EH (cell line): ENCODE results near the gene TMEM138.
A peak's percentile ranks its signal among the peaks of the same experiment; 100 is the strongest.
"Not testable (repeated sequence)": the region's sequence is repeated elsewhere in the genome, so short reads cannot be mapped to it uniquely, and the experiment has no call there.

Source experiments
- DNase-seq: peaks from one replicate; pipeline ENCODE4 v3.0.0-alpha.2; 2015; ENCODE audit warnings: low read depth

The TMEM138 gene

DNA sequence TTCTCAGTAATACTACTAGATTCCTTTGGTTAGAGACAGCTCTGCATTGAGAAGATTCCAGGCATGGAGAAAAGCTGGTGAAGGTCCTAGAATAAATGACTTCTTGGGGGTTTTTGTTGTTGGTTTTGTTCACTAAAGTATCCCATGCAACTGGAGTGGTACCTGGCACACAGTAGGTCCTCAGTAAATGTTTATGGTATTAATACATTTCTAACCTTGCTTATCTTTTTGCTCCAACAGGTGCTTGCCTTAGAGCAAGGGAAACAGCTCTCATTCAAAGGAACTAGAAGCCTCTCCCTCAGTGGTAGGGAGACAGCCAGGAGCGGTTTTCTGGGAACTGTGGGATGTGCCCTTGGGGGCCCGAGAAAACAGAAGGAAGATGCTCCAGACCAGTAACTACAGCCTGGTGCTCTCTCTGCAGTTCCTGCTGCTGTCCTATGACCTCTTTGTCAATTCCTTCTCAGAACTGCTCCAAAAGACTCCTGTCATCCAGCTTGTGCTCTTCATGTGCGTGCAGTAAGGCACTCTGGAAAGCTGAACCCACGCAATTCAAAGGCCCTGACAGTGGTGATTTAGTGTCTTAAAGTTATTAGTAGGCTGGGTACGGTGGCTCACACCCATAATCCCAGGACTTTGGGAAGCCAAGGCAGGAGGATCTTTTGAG, 2.0 kb downstream of the TMEM138 start:
- no peak for DNase-seq

DNA sequence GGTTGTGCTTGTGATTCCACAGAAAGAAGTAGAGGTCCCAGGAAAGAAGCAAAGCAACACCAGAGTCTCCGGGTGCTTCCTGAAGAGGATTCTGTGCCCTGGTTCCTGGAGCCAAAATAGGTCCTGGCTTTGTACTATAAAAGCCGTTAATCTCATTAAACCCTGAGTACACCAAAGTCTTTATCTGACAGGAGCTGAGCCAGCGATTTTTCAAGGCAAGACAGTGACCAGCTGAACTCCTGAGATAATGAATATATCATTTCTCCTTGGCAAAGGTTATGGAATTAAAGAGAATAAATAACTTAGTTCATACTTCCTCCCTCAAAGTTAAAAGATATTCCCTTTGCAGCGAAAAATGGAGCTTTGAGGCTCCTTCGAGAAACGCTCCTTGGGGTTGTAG, 5.2 kb downstream of the TMEM138 start:
- no peak for DNase-seq

DNA sequence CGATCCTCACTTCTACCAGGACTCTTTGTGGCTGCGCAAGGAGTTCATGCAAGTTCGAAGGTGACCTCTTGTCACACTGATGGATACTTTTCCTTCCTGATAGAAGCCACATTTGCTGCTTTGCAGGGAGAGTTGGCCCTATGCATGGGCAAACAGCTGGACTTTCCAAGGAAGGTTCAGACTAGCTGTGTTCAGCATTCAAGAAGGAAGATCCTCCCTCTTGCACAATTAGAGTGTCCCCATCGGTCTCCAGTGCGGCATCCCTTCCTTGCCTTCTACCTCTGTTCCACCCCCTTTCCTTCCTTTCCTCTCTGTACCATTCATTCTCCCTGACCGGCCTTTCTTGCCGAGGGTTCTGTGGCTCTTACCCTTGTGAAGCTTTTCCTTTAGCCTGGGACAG, 6.5 kb downstream of the TMEM138 start:
- no peak for DNase-seq

DNA sequence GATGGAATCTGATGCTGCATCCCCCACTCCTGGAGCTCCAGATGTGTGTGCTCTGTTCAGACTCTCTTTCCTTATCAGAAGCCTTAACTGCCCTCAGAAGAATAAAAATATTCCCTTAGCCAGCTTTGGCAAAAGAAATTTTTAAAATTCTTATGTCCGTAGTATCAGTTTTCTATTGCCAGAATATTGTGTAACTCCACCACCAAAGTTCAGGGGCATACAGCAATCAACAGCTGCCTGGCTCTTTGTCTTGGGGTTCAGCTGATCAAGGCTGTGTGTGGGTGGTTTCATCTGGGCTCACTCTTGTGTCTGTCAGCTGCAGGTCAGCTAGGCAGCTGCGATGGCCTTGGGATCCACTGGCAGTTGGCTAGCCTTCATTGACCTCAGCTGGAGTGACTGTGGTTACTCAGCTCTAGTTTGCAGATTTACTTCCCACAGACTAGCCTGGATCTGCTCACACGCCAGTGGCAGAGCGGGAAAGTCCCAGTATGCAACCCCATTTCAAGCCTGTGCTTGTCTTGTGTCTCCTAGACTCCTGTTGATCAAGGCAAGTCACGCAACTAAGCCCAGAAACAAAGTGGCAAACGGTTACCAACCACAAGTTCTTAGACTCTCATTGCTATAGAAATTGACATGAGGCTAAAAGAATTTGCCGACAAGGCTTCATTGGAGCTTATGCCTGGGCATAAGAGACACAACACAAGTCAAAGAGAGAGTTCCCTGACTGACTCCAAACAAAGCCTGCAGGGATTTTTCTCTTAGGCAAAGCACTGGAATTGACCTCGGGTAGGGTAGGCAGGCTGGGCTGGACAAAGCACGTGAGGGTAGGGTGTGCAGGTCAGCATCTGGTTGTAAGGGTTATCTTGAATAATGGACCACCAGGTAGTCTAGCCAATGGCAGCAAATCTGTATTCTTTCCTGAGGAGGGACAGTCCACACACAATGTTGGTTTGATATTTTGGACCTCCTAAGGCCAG, 7.5 kb downstream of the TMEM138 start:
- no peak for DNase-seq

DNA sequence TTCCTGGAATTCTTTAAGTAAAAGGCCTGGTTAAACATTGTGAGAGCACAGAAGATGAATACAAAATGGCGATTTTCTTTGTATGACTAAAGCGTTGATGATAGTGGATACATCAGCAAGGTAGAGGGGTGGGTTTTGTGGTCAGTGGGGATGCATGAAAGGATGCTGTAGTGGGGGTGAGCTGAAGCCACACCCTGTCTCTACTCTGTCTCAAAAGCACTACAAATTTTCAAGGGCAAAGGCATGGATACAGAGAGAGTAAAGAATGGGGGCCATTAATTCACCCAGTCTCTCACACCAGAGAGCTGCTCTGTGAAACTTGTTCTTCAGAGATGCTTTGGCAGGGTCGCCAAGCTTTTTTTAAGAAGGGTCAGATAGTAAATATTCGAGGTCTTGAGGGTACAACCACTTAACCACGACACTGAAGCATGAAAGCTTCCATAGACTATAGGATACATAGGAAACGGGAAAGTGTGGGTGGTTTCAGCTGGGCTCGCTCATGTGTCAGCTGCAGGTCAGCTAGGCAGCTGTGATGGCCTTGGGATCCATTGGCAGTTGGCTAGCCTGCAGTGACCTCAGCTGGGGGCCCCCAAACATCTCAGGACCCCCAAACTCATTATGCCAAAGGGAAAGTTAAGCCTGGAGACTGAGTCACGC, 8.3 kb downstream of the TMEM138 start:
- DNase-seq, result no peak

- DNase-seq, result no peak
These were observed 10.7 kb downstream of the TMEM138 start for GRCh38 chr11:61372659-61373420.

GRCh38 chr11:61375761-61376108, 13.6 kb downstream of the TMEM138 start:
- DNase-seq, result no peak

DNA sequence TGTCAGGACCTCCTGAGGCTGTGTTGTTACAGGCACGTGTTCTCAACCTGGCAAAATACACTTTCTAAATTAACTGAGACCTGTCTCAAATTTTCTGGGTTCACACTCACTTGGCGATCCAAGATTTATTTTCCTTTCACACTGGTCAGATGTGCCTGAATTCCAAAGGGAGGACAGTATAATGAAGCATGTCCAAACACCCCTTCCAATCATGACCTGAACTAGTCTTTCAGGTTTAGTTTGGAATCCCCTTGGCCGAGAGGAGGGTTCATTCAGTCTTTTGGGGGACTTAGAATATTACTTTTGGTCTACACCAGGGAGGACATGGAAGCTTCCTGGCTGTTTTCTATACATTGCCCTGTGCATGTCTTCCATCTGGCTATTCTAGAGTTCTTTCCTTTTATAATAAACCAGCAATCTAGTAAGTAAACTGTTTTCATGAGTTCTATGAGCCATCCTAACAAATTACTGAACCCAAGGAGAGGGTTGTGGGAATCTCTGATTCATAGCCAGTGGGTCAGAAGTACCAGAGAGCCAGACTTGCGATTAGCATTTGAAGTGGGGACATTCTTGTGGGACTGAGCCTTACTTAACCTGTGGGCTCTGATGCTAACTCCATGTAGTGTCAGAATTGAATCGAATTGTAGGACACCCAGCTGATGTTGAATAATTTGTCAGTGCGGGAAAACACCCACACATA, 15.4 kb downstream of the TMEM138 start:
- DNase-seq, result peak; percentile 61

DNA sequence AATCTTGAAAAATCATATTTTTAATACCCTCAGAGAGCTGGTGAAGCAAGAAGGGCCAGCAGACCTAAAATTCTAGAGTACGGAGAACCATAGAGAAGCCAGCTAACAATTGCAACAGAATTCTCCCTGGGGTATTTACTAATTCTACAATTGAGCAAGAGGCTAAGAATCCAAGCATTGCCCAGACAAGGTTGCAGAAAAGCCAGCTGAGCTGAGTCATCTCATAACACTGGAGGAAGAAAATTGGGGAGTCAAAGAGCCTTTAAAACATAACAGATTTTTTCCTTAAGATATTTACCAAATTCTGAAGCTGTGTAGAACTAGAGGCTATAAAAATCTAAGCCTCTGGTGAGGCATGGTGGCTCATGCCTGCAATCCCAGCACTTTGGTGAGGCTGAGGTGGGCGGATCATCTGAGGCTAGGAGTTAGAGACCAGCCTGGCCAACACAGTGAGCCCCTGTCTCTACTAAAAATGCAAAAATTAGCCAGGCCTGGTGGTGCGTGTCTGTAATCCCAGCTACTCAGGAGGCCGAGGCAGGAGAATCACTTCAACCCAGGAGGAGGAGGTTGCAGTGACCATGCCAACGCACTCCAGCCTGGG, 16.6 kb downstream of the TMEM138 start:
- peak; percentile 96 for DNase-seq

DNA sequence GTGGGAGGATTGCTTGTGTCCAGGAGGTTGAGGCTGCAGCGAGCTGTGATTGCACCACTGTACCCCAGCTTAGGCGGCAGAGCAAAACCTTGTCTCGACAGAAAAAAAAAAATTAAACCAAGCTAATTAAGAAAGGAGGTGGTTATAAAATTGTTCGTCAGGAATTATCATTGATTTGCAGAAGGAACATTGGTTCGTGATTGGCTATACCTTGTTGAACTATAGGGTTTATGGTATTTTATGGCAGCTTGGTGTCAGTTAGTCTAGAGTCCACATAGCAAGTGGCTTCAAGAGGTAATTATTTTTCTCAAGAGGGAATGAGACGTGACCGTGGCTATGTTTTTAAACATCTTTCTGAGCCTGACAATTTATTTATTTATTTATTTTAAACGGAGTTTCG, 18.7 kb downstream of the TMEM138 start:
- no peak for DNase-seq

DNA sequence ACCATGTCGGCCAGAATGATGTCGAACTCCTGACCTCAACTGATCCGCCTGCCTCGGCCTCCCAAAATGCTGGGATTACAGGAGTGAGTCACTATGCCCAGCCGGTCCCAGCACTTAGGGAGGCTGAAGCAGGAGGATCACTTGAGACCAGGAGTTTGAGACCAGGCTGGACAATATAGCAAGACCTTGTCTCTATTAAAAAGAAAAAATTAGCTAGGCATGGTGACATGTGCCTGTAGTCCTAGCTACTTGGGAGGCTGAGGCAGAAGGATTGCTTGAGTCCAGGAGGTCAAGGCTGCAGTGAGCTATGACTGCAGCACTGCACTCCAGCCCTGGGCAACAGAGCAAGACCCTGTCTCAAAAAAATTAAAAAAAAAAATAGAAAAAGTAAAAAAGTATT, 21.7 kb downstream of the TMEM138 start:
- not testable (repeated sequence) for DNase-seq

- no peak for DNase-seq
These were observed 22.4 kb downstream of the TMEM138 start for GRCh38 chr11:61384271-61385242.

- no peak for DNase-seq
These were observed 28.0 kb downstream of the TMEM138 start for GRCh38 chr11:61390161-61390560.

GRCh38 chr11:61392981-61393595, 30.9 kb downstream of the TMEM138 start:
- DNase-seq, result peak; percentile 44

GRCh38 chr11:61401173-61401572, 39.0 kb downstream of the TMEM138 start:
- DNase-seq, result no peak

GRCh38 chr11:61401573-61401972, 39.4 kb downstream of the TMEM138 start:
- DNase-seq, result no peak

- no peak for DNase-seq
These were observed 41.5 kb downstream of the TMEM138 start for GRCh38 chr11:61403658-61404057.

DNA sequence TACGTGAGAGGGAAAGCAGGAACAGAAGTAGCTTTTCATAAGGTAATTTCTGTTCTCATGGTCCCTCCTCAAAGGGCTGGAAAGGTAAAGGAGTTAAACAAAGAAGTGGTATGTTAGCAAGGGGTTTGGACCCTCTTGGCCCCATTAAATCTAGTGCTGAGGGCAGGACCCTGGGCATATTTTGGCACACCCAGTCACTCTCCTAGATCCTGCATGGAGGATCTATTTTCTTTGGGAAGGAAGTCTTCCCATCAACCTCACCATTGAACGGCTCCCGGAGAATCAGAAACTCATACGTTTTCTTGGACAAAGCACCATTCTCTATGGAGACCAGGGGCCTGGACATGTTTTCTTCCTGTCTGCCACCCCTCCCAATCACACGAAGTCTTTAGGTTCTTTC, 41.9 kb downstream of the TMEM138 start:
- no peak for DNase-seq

DNA sequence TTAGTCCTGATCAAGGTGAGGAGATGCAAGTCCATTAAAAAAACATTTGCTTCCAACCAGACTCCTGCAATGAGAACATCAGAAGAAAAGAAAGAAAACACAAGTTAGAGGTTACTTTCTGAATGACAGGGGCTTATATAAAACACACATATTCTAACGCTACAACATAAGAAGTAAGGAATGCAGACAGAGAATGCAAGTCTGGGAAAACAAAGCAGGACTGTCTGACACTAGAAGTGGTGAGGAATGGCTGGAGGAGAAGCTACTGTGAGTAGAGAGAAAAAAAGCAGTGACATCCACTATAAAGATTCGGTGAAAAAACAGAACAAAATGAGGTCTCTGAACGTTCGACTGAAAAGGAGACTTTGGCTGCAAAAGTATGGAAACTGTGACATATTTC, 42.5 kb downstream of the TMEM138 start:
- DNase-seq, result no peak
